Astrocyte of the spinal cord (primary cell): ENCODE measurements around the gene INMT.

ENCODE experiments used
- DNase-seq: peaks from one replicate; pipeline ENCODE4 v3.0.0; 2011; ENCODE audit warnings: low read depth, low spot score
- H3K4me3 ChIP-seq: 2 replicates; pipeline ENCODE4 v1.5.1; 2011; ENCODE audit warnings: low read depth, mild to moderate bottlenecking, low read length, moderate library complexity
- in situ Hi-C: cut with HindIII; loops from 2 replicates; pipeline ENCODE4 v1.10.0; 2017; ENCODE audit warnings: low sequenced_read_pairs
- TF ChIP-seq, protein P1 (sequence below): IDR thresholded peaks from 2 replicates; pipeline ENCODE4 v1.5.1; 2012; ENCODE audit warnings: low read depth, mild to moderate bottlenecking, low read length, inconsistent platforms

The INMT gene

DNA sequence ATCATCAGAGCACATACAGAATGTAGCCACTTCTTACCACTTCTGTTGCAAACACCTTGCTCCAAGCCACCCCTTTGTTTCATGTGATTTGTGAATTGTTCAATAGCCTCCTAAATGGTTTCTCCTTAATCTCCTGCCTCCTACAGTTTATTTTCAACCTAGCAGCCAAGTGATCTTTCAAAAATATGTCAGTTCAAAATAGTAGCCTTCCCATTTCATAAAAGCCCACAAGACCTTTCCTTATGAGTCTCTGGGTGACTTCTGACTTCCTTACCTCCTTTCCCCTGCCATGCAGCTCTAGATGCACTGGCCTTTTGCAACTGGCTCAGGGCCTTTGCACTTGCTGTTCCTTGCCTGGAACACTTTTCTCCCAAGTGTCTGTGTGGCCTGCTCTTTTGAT is 24.1 kb downstream of the INMT start:
- DNase-seq: no peak
- in situ Hi-C loops: no loop called here
- H3K4me3 ChIP-seq: no peak overlapping the region
- TF ChIP-seq, protein P1, sequence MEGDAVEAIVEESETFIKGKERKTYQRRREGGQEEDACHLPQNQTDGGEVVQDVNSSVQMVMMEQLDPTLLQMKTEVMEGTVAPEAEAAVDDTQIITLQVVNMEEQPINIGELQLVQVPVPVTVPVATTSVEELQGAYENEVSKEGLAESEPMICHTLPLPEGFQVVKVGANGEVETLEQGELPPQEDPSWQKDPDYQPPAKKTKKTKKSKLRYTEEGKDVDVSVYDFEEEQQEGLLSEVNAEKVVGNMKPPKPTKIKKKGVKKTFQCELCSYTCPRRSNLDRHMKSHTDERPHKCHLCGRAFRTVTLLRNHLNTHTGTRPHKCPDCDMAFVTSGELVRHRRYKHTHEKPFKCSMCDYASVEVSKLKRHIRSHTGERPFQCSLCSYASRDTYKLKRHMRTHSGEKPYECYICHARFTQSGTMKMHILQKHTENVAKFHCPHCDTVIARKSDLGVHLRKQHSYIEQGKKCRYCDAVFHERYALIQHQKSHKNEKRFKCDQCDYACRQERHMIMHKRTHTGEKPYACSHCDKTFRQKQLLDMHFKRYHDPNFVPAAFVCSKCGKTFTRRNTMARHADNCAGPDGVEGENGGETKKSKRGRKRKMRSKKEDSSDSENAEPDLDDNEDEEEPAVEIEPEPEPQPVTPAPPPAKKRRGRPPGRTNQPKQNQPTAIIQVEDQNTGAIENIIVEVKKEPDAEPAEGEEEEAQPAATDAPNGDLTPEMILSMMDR: no peak

DNA sequence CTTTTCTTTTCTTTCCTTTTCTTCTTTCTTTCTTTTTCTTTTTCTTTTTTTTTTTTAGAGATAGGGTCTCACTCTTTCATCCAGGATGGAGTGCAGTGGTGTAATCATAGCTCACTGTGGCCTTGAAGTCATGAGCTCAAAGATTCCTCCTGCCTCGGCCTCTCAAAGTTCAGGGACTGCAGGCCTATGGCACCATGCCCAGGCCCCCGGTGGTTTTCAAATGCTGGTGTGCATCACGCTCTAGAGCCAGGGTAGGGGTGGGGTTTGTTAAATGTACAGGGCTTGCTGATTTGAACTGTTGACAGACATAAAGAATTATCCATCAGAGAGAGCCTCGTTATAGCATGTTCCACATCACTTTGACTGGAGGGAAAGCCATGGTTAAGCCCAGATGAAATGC is 25.0 kb downstream of the INMT start:
- no peak overlapping the region for H3K4me3 ChIP-seq
- TF ChIP-seq, protein P1: no peak
- DNase-seq: no peak
- in situ Hi-C loops: no loop called here

DNA sequence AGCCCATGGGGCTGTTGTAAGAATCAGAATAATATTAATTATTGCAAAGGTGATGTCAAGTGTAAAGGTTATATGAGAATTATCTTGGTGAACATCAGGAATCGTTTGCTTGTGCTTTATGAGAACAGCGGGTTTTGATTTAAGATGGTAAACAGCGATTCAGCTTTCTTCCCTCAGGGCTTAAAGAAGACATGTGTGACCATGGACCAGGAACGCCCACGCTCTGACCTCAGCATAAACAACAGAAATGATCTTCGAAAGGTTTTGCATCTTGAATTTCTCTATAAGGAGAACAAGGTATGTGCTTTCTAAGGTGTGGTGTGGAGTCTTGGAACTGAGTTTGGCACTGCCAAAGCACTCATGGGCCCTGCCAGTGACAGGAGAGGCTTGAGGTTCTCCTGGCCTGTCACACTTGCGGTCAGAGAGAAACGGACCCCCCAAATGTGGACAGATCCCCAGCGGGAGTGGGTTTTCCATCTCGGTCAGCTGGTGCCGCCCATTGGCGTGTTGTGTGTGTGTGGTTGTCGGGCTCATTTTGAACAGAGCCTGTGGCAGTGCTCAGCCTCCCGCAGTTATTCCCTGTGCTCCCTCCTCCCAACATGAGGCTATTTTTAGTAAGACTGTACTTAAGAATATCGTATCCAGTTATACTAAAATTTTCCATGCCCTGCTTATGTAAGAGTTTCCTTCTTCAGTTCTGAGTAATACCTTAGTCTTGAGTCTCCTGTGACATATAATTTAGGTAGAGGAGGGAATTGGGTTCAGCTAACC is 26.5 kb downstream of the INMT start:
- no peak for DNase-seq
- H3K4me3 ChIP-seq: no peak overlapping the region
- TF ChIP-seq, protein P1: no peak
- in situ Hi-C loops: no loop called here

- in situ Hi-C loops: no loop called here
- H3K4me3 ChIP-seq: no peak overlapping the region
- TF ChIP-seq, protein P1: no peak
- no peak for DNase-seq
Measured at GRCh38 chr7:30779574-30779973, 27.6 kb downstream of the INMT start.

- no peak for DNase-seq
- H3K4me3 ChIP-seq: no peak overlapping the region
- in situ Hi-C loops: no loop called here
- TF ChIP-seq, protein P1: no peak
Measured at GRCh38 chr7:30780941-30781340, 29.0 kb downstream of the INMT start.

DNA sequence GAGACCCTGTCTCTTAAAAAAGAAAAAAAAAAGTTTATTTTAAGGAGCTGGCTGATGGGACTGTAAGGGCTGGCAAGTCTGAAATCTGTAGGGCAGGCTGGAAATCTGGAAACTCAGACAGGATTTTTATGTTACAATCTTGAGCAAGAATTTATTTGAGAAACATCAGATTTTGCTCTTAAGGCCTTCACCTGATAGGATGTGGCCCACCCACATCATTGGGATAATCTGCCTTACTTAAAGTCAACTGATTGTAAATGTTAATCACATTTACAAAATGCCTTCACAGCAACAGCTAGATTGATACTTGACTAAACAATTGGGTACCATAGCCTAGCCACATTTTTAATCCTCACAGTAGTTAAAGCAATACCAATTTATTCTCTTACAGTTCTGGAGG is 30.8 kb downstream of the INMT start:
- in situ Hi-C loops: no loop called here
- DNase-seq: no peak
- H3K4me3 ChIP-seq: no peak overlapping the region
- TF ChIP-seq, protein P1: no peak
